ENCODE measurements around the gene MST1R. TPM values are rescaled to one million over a fixed set of nuclear protein-coding genes. Genes with fewer than 3 reads are reported as not detected.

MST1R gene
- total and polyA plus RNA-seq, 2 donors (not counting 3 experiments of a cell fraction or from before 2014, with no cell fraction given): 0.93 to 2.4 TPM

GRCh38 chr3:49942651-49943050 is 39.0 kb upstream of the MST1R start:
- H3K4me2 ChIP-seq (ENCODE audit: insufficient read depth, low read length): no peak overlapping the region
- no peak overlapping the region for H3K27ac ChIP-seq (ENCODE audit: insufficient read depth, low read depth, low read length)
- TF ChIP-seq MAX (IDR thresholded peaks at IDR 0.05; ENCODE audit: insufficient read depth, insufficient read length) (no peak), POLR2AphosphoS5 (IDR thresholded peaks at IDR 0.05; ENCODE audit: insufficient read depth, low read depth, low read length) (no peak), FOS (IDR thresholded peaks at IDR 0.05; ENCODE audit: borderline replicate concordance, insufficient read depth, low read length) (no peak), CTCF (IDR thresholded peaks at IDR 0.05; ENCODE audit: extremely low read depth in 1 of 2, insufficient read depth in 1 of 2, low read depth in 1 of 2, low read length in 2 of 2) (no peak), EZH2 (IDR thresholded peaks at IDR 0.05; ENCODE audit: borderline replicate concordance, low read depth, low read length, severe bottlenecking) (no peak), MYC (IDR thresholded peaks at IDR 0.05; ENCODE audit: low read depth, low read length) (no peak), GATA2 (IDR thresholded peaks at IDR 0.05; ENCODE audit: insufficient read depth, insufficient read length, low read depth, low read length) (no peak), JUN (IDR thresholded peaks at IDR 0.05; ENCODE audit: borderline replicate concordance, insufficient read depth, insufficient read length, low read depth) (no peak), POLR2A (IDR thresholded peaks at IDR 0.05; ENCODE audit: low read depth, low read length) (no peak)
- peaks cover 67% of the 10 kb centered on the region for H3K79me2 ChIP-seq (ENCODE audit: control insufficient read depth, insufficient read depth, low read length)
- H3K9me3 ChIP-seq (replicated peaks; ENCODE audit: control insufficient read depth, insufficient read depth, low read length): no peaks in the 10 kb centered on the region
- H3K4me1 ChIP-seq (ENCODE audit: control insufficient read depth, extremely low read depth, insufficient read depth, low read length): peaks cover 5% of the 10 kb centered on the region
- H3K27me3 ChIP-seq (ENCODE audit: control insufficient read depth in 2 of 2, insufficient read depth in 2 of 2, low read length in 2 of 2): no peaks in the 10 kb centered on the region
- no TSS peak for BruUV-seq (replicated peaks)
- intact Hi-C loops (cut with micrococcal nuclease) (loop anchor here (10.0 kb wide), 1 partner anchor 142 kb away; the partner anchor contains the start of gene RBM5), dilution Hi-C loops (cut with MboI; ENCODE audit: extremely low pct_ligation_motif_present, low sequenced_read_pairs) (no loop called here)
- DNase-seq (ENCODE audit: low read depth, low spot score) (no peak), FAIRE-seq (no peak)
- no peaks in the 10 kb centered on the region for H3K9me1 ChIP-seq (replicated peaks; ENCODE audit: control insufficient read depth, extremely low read depth, insufficient read depth, low read length)
- H2AFZ ChIP-seq (ENCODE audit: low read depth, low read length): no peak overlapping the region
- POLR2A ChIA-PET: no interaction called here
- CTCF ChIA-PET: no interaction called here
- H3K36me3 ChIP-seq (ENCODE audit: control insufficient read depth in 2 of 2, extremely low read depth in 1 of 2, insufficient read depth in 2 of 2, low read length in 2 of 2): no peaks in the 10 kb centered on the region
- no peak overlapping the region for H3K9ac ChIP-seq (replicated peaks; ENCODE audit: extremely low read depth, insufficient read depth, low read length)
- peaks cover 2% of the 10 kb centered on the region for H4K20me1 ChIP-seq (replicated peaks; ENCODE audit: control insufficient read depth, extremely low read depth, insufficient read depth, low read length)
- no peak overlapping the region for H3K4me3 ChIP-seq (replicated peaks in 1 of 3; ENCODE audit: insufficient read depth in 1 of 3, low read depth in 1 of 3, low read length in 3 of 3)
